ENCODE measurements around the gene FZD7. TPM values are rescaled to one million over a fixed set of nuclear protein-coding genes. Genes with fewer than 3 reads are reported as not detected.

Gene FZD7
- total RNA-seq, 4 donors from 2014 or later = 4.4 to 9.4 (median 6.4) TPM

- DNase-seq = no peak
- intact Hi-C loops (cut with DNase I; ENCODE audit: low total_unique reads) = no loop called here
- Histone ChIP-seq H3K9me3 (no peaks in the 10 kb centered on the region), H3K36me3 (no peaks in the 10 kb centered on the region), H3K4me1 (peaks cover 11 to 13% of the 10 kb centered on the region in 2 donors), H3K4me3 (no peak overlapping the region), H3K27me3 (no peaks in the 10 kb centered on the region), H3K27ac (no peak overlapping the region)
- TF ChIP-seq POLR2A (IDR thresholded peaks at IDR 0.05) = no peak
- TF ChIP-seq, protein P1, sequence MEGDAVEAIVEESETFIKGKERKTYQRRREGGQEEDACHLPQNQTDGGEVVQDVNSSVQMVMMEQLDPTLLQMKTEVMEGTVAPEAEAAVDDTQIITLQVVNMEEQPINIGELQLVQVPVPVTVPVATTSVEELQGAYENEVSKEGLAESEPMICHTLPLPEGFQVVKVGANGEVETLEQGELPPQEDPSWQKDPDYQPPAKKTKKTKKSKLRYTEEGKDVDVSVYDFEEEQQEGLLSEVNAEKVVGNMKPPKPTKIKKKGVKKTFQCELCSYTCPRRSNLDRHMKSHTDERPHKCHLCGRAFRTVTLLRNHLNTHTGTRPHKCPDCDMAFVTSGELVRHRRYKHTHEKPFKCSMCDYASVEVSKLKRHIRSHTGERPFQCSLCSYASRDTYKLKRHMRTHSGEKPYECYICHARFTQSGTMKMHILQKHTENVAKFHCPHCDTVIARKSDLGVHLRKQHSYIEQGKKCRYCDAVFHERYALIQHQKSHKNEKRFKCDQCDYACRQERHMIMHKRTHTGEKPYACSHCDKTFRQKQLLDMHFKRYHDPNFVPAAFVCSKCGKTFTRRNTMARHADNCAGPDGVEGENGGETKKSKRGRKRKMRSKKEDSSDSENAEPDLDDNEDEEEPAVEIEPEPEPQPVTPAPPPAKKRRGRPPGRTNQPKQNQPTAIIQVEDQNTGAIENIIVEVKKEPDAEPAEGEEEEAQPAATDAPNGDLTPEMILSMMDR (IDR thresholded peaks at IDR 0.05 in 4 of 5, conservative IDR thresholded peaks at IDR 0.05 in 1 of 5) = no peak
- in situ Hi-C loops (cut with MboI; ENCODE audit: low sequenced_read_pairs in 4 of 4) = no loop called here
- ATAC-seq = no peak
Observed at GRCh38 chr2:202025816-202026215, 7.8 kb upstream of the FZD7 start.

GRCh38 chr2:202026507-202026906 is 7.1 kb upstream of the FZD7 start:
- H3K9me3 ChIP-seq = no peaks in the 10 kb centered on the region
- H3K27ac ChIP-seq = peak overlapping the region; percentile 11 to 61 (median 31)
- TF ChIP-seq, protein P1 (IDR thresholded peaks at IDR 0.05 in 4 of 5, conservative IDR thresholded peaks at IDR 0.05 in 1 of 5) = no peak
- TF ChIP-seq POLR2A (IDR thresholded peaks at IDR 0.05) = no peak
- no peaks in the 10 kb centered on the region for H3K36me3 ChIP-seq
- intact Hi-C loops (cut with DNase I; ENCODE audit: low total_unique reads) = no loop called here
- H3K4me1 ChIP-seq = peaks cover 11 to 14% of the 10 kb centered on the region in 2 donors
- ATAC-seq = peak; percentile 41 to 58
- in situ Hi-C loops (cut with MboI; ENCODE audit: low sequenced_read_pairs in 4 of 4) = no loop called here
- H3K4me3 ChIP-seq = no peak overlapping the region
- DNase-seq = no peak
- H3K27me3 ChIP-seq = no peaks in the 10 kb centered on the region

DNA sequence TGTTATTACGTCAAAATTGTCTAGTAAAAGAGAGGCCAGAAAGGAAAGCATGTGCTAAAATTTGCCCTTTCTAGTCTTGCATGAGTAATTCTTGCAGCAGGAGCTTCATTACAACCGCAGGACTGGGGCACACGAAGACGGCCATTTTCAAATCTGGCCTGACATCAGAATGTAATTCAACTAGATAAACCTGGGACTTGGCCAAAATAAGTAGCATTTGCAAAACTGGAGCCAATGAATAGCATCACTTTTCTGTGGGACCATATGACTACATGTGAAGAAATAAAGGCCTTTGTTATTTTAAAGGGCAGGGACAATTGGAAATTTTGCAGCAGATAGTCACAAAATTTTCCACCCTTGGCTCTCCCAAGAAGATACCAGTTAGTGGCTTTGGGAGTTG is 3.0 kb upstream of the FZD7 start:
- DNase-seq = no peak

DNA sequence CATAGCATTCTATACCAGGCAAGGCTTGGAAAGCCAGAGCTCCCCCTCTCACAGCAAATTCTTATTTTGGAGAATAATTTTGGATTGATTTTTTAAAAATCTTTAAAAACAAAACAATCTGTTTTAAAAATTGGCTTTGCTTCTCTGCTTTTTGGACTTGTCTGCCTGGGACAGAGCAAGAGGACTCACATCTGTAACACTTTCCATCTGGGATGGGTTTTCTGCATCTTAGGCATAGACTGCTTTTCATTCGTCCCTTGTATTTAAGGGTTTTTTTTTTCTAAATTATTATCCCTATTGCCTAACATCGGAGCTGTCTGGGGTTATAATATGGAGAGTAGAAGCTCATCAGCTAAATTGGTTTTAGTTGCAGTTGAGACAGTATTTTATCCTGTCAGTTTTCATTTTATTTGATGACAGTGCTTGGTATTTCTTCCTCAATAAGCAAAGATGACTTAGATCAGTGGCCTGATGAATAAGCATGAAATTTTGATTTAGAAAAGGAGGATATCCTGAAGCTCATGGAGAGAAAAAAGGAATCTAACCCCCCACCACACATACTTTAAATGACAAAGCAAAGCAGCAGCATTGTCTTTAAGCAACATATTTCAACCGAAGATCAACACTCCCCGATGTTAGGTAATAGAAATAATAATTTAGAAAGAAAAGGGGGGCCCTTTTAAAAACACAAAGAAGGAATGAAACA is 2.3 kb upstream of the FZD7 start:
- DNase-seq (no peak), ATAC-seq (no peak)
- Histone ChIP-seq H3K36me3 (no peaks in the 10 kb centered on the region), H3K27ac (peak overlapping the region; percentile 98 to 100 (median 99)), H3K4me3 (peak overlapping the region in 1 of 4 donors; percentile 97), H3K9me3 (no peaks in the 10 kb centered on the region), H3K4me1 (peaks cover 22 to 37% of the 10 kb centered on the region in 2 donors), H3K27me3 (no peaks in the 10 kb centered on the region)
- intact Hi-C loops (cut with DNase I; ENCODE audit: low total_unique reads) (loop anchor here (5.0 to 10.0 kb wide), 5 partner anchors 99 to 983 kb away; partner anchors contain the start of genes ALS2, NBEAL1 and NOP58), in situ Hi-C loops (cut with MboI; ENCODE audit: low sequenced_read_pairs in 4 of 4) (loop anchor here in 1 of 4 donors (10.0 kb wide), 1 partner anchor 147 kb away; no protein-coding TSS in a partner anchor)
- TF ChIP-seq, protein P1 (IDR thresholded peaks at IDR 0.05 in 4 of 5, conservative IDR thresholded peaks at IDR 0.05 in 1 of 5) = no peak
- TF ChIP-seq POLR2A (IDR thresholded peaks at IDR 0.05) = no peak

More for the DNA sequence above, 3.0 kb upstream of the FZD7 start:
- Histone ChIP-seq H3K36me3 (no peaks in the 10 kb centered on the region), H3K4me3 (no peak overlapping the region), H3K4me1 (peaks cover 21 to 29% of the 10 kb centered on the region in 2 donors), H3K27ac (peak overlapping the region; percentile 98 to 100 (median 99)), H3K9me3 (no peaks in the 10 kb centered on the region), H3K27me3 (no peaks in the 10 kb centered on the region)
- TF ChIP-seq POLR2A (IDR thresholded peaks at IDR 0.05) = no peak
- TF ChIP-seq, protein P1 (IDR thresholded peaks at IDR 0.05 in 4 of 5, conservative IDR thresholded peaks at IDR 0.05 in 1 of 5) = no peak
- in situ Hi-C loops (cut with MboI; ENCODE audit: low sequenced_read_pairs in 4 of 4) (loop anchor here in 1 of 4 donors (10.0 kb wide), 1 partner anchor 146 kb away; no protein-coding TSS in a partner anchor), intact Hi-C loops (cut with DNase I; ENCODE audit: low total_unique reads) (loop anchor here (5.0 to 10.0 kb wide), 5 partner anchors 98 to 984 kb away; partner anchors contain the start of genes ALS2, NBEAL1 and NOP58)
- no peak for ATAC-seq

Data from gastrocnemius medialis (tissue), 4 donors.